Activated CD8-positive, alpha-beta T cell treated with anti-CD3 and anti-CD28 coated beads, Interleukin-2, amount 10 ng/mL, durations not matched to agents 7 days and 5 days (primary cell): ENCODE measurements around the gene C17orf67. TPM values are rescaled to one million over a fixed set of nuclear protein-coding genes. Genes with fewer than 3 reads are reported as not detected.

Experiments used
- ATAC-seq: fragments of 150-1000 bp; cut with Tn5 transposase; one replicate; pipeline ENCODE4 v1.10.0; 2021; ENCODE audit warnings: moderate library complexity
- CTCF ChIA-PET: fragments of 350-600 bp; sonication (Branson Sonifier 250); formaldehyde crosslinking; loops from one replicate; lab custom pipeline; 2021; ENCODE audit warnings: antibody characterized with exemption; lab: Charles Lee
- POLR2A ChIA-PET: fragments of 350-600 bp; sonication (Branson Sonifier 250); formaldehyde crosslinking; loops from one replicate; lab custom pipeline; 2021; ENCODE audit warnings: antibody characterized with exemption; lab: Charles Lee
- DNase-seq: peaks from one replicate; pipeline ENCODE4 v3.0.0-alpha.2; 2020
- H3K27ac Mint-ChIP-seq: one replicate; pipeline ENCODE4 v1.8.0; 2021; ENCODE audit warnings: mild to moderate bottlenecking, mixed read lengths
- H3K27me3 Mint-ChIP-seq: one replicate; pipeline ENCODE4 v1.8.0; 2021; ENCODE audit warnings: low read depth, mixed read lengths
- H3K36me3 Mint-ChIP-seq: one replicate; pipeline ENCODE4 v1.8.0; 2021; ENCODE audit warnings: low read depth, mixed read lengths
- H3K4me1 Mint-ChIP-seq: one replicate; pipeline ENCODE4 v1.8.0; 2021; ENCODE audit warnings: low read depth, mixed read lengths
- H3K4me3 Mint-ChIP-seq: one replicate; pipeline ENCODE4 v1.8.0; 2021; ENCODE audit warnings: mild to moderate bottlenecking, mixed read lengths
- H3K9me3 Mint-ChIP-seq: one replicate; pipeline ENCODE4 v1.8.0; 2022; ENCODE audit warnings: mixed read lengths; ENCODE audit not compliant: insufficient read depth
- total RNA-seq, 2 experiments: library from RNA; stranded (reverse); gene quantifications; one replicate each; pipeline ENCODE4 v1.2.3, GENCODE V29; 2021

The C17orf67 gene
- total RNA-seq, 2 experiments from 2014 or later, result 3.1 to 3.2 TPM

DNA sequence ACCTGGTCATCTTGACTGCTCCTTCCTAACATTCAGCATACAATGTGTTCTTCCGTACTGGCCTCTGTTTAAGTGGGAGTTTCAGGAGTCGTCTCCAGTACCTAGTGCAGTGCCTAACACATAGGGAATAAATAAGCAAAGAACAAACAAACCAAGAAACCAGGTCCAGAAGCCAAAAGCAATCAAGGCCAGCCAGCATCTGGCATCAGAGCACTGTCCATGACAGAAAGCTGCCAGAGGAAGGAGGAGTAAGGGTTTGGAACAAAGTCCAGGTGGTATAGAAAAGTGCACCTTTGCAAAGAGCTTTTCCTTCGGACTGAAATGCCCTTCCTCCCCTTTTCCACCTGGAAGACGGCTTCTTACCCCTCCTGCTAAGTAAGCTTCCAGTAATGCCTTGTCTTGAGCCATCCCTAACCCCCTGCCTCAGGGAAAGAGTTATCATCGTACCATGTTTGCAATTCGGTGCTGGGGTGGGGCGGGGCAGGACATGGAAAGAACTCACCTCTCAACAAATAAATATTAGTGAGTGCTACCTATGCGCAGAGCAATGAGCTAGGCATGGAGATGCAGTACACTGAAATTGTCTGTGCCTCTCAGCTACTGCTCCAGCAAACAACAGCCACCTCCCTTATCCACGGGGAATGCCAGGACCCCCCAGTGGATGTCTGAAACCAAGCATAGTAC is 47.6 kb downstream of the C17orf67 start:
- Mint-ChIP-seq H3K4me1 (peaks cover 25% of the 10 kb centered on the region), H3K27me3 (peaks cover 4% of the 10 kb centered on the region), H3K9me3 (no peaks in the 10 kb centered on the region), H3K4me3 (no peak overlapping the region), H3K36me3 (peaks cover 4% of the 10 kb centered on the region), H3K27ac (peak overlapping the region; percentile 75)
- POLR2A ChIA-PET, result interaction anchor here (0.7 to 1.1 kb wide), 4 partner anchors 92 to 312 kb away, joined by 3 to 4 read pairs (median 3); partner anchors contain the start of gene NOG
- DNase-seq (no peak), ATAC-seq (no peak)
- CTCF ChIA-PET, result interaction anchor here (0.8 to 3.1 kb wide), 6 partner anchors 33 to 194 kb away, joined by 3 to 17 read pairs (median 5); partner anchors contain the start of gene NOG

DNA sequence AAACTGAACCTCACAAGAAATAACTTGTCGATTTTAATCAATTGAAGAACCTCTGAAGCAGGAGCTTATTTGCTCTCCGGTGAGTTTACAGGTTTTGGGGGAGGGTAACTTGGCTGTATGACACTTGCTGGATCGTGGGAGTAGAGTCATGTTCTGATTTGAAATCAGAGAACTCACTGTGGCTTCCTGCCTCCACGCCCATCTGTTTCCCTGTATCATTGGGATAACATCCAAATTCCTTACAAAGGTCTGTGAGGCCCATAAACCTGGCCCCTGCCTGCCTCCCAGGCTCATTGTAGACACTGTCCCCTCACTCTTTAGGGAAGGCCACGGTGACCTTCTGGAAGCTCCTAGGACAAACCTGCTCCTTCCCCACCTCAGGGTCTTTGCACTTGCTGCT is 48.3 kb downstream of the C17orf67 start:
- ATAC-seq (no peak), DNase-seq (no peak)
- H3K4me3 Mint-ChIP-seq, result no peak overlapping the region
- peaks cover 4% of the 10 kb centered on the region for H3K36me3 Mint-ChIP-seq
- no peaks in the 10 kb centered on the region for H3K9me3 Mint-ChIP-seq
- CTCF ChIA-PET, result interaction anchor here (0.8 to 3.1 kb wide), 4 partner anchors 34 to 192 kb away, joined by 3 to 17 read pairs (median 8); partner anchors contain the start of gene NOG
- H3K27me3 Mint-ChIP-seq, result peaks cover 4% of the 10 kb centered on the region
- H3K4me1 Mint-ChIP-seq, result peaks cover 29% of the 10 kb centered on the region
- POLR2A ChIA-PET, result interaction anchor here (1.1 kb wide), 1 partner anchor 91 kb away, joined by 3 read pairs; no protein-coding TSS in a partner anchor
- H3K27ac Mint-ChIP-seq, result no peak overlapping the region

DNA sequence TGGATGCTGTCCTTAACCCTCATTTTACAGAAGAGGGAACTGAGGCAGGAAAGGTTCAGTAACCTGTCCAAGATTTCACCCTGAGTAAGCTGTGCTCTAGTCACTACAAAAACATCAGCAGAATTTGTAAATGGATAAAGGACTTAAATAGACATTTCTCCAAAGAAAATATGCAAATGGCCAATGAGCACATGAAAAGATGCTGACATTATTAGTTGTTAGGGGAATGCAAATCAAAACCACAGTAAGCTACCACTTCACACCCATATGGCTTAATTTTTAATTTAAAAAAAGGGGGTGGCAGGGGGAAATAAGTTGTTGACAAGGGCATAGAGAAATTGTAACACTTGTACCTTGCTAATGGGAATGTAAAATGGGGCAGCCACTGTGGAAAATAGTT is 51.4 kb downstream of the C17orf67 start:
- CTCF ChIA-PET, result interaction anchor here (0.6 to 5.3 kb wide), 4 partner anchors 65 to 180 kb away, joined by 3 to 82 read pairs (median 9); no protein-coding TSS in a partner anchor
- DNase-seq, result no peak
- POLR2A ChIA-PET, result no interaction called here

DNA sequence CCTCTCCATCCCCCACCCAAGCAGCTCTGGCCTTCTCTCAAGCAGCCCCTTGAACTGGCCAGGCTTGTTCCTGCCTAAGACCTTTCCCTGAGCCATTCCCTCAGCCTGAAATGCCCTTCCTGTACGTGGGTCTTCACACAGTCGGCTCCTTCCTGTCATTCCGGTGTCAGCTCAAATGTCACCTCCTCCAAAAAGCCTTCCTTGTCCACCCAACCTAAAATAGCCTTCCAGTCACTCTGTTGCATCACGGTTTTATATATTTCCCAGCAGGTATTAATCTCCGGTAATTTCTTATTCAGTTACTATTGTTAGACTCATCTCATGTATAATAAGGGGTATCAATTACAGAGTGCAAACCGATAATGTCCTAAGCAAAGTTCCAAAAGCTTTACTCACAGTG is 51.8 kb downstream of the C17orf67 start:
- CTCF ChIA-PET, result interaction anchor here (0.6 to 5.3 kb wide), 7 partner anchors 7 to 180 kb away, joined by 3 to 82 read pairs (median 6); no protein-coding TSS in a partner anchor
- Mint-ChIP-seq H3K27me3 (peaks cover 19% of the 10 kb centered on the region), H3K4me3 (no peak overlapping the region), H3K27ac (no peak overlapping the region), H3K36me3 (peaks cover 2% of the 10 kb centered on the region), H3K9me3 (no peaks in the 10 kb centered on the region), H3K4me1 (peaks cover 33% of the 10 kb centered on the region)
- ATAC-seq (no peak), DNase-seq (no peak)
- POLR2A ChIA-PET, result no interaction called here

More for the DNA sequence above, 51.4 kb downstream of the C17orf67 start:
- Mint-ChIP-seq H3K36me3 (peaks cover 4% of the 10 kb centered on the region), H3K27ac (no peak overlapping the region), H3K27me3 (peaks cover 15% of the 10 kb centered on the region), H3K4me1 (peaks cover 37% of the 10 kb centered on the region), H3K9me3 (no peaks in the 10 kb centered on the region), H3K4me3 (no peak overlapping the region)
- ATAC-seq, result no peak

DNA sequence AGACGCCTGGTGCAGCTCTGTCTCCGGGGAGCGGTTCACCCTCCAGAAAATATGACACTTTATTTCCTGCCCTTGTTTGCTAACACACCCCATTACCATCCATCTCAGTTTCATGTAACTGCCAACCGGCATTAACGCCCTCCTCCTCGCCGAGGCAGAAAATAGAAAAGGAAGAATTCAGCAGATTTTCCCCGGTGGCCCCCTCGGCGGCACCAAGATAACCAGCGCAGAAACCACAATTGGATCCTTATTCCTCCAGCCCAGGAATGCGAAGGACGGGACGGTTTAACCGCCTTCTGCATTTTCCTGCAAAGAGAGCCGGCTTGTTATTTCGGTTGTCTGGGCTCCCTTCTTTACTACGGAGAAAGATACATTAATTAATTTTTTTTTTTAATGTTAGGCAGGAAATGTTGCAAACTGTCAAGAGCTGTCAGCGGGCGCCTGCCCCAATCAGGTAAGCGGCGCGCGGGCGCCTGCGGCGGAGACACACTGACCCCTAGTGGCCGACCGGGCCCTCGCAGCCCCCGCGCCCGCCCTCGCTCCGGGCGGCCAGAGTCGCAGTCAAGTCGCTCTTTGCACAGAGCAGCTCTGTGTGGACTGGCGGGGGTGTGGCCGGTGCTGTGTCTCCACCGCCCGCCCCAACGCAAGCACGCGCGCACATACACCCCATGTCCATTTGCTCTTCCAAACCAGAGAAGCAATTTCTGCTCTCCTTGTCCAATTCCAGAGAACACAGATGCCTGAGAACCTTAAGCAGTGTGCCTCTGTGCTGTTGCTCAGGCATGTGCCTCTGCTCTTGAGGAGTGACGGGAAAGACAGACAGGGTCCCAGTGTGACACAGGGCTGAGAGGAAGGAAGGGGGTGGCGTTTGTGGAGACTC is 53.6 kb downstream of the C17orf67 start:
- Mint-ChIP-seq H3K4me1 (peaks cover 19% of the 10 kb centered on the region), H3K9me3 (no peaks in the 10 kb centered on the region), H3K27me3 (peaks cover 19% of the 10 kb centered on the region), H3K4me3 (peak overlapping the region; percentile 82), H3K27ac (peak overlapping the region; percentile 83), H3K36me3 (no peaks in the 10 kb centered on the region)
- CTCF ChIA-PET, result interaction anchor here (0.6 to 5.3 kb wide), 41 partner anchors 9 to 280 kb away, joined by 3 to 82 read pairs (median 5); partner anchors contain the start of gene NOG
- POLR2A ChIA-PET, result interaction anchor here (0.6 to 1.9 kb wide), 9 partner anchors 15 to 568 kb away, joined by 3 to 5 read pairs (median 3); partner anchors contain the start of gene NOG
- peak; percentile 97 for ATAC-seq
- peak; percentile 89 for DNase-seq

GRCh38 chr17:56779322-56779721 is 54.4 kb downstream of the C17orf67 start:
- peaks cover 16% of the 10 kb centered on the region for H3K4me1 Mint-ChIP-seq
- CTCF ChIA-PET, result interaction anchor here (0.7 to 5.3 kb wide), 30 partner anchors 8 to 280 kb away, joined by 3 to 82 read pairs (median 7); partner anchors contain the start of gene NOG
- no peaks in the 10 kb centered on the region for H3K36me3 Mint-ChIP-seq
- no peaks in the 10 kb centered on the region for H3K9me3 Mint-ChIP-seq
- no peak overlapping the region for H3K27ac Mint-ChIP-seq
- no peak for DNase-seq
- no peak for ATAC-seq
- H3K4me3 Mint-ChIP-seq, result peak overlapping the region; percentile 82
- POLR2A ChIA-PET, result interaction anchor here (0.6 to 1.9 kb wide), 6 partner anchors 14 to 184 kb away, joined by 3 to 5 read pairs (median 4); no protein-coding TSS in a partner anchor
- peaks cover 19% of the 10 kb centered on the region for H3K27me3 Mint-ChIP-seq

GRCh38 chr17:56778898-56779297 is 54.8 kb downstream of the C17orf67 start:
- POLR2A ChIA-PET, result interaction anchor here (0.8 to 1.9 kb wide), 3 partner anchors 18 to 97 kb away, joined by 3 to 5 read pairs (median 4); no protein-coding TSS in a partner anchor
- H3K27ac Mint-ChIP-seq, result no peak overlapping the region
- H3K4me1 Mint-ChIP-seq, result peaks cover 16% of the 10 kb centered on the region
- no peak overlapping the region for H3K4me3 Mint-ChIP-seq
- CTCF ChIA-PET, result interaction anchor here (1.2 to 5.3 kb wide), 13 partner anchors 8 to 279 kb away, joined by 3 to 82 read pairs (median 13); partner anchors contain the start of gene NOG
- no peaks in the 10 kb centered on the region for H3K9me3 Mint-ChIP-seq
- H3K27me3 Mint-ChIP-seq, result peaks cover 20% of the 10 kb centered on the region
- H3K36me3 Mint-ChIP-seq, result no peaks in the 10 kb centered on the region
- DNase-seq (no peak), ATAC-seq (no peak)

GRCh38 chr17:56777859-56778258 is 55.9 kb downstream of the C17orf67 start:
- no peak for ATAC-seq

DNA sequence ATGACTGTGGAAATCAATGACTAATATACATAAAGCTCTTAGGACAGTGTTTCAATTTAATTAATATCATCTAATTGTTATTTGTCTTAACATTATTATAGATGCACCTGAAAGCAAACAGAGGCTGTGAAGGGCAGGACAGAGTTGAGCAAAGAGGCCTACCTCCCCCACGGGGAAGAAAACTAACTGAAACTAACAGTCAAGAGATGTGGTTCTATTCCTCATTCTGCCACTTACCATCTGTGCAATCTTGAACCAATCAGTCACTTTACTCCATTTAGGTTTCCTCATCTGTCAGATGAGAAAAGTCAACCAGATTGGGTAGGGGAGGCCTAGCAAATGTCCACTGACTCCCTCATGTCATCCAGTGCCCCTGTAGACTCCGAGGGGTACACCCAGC is 59.1 kb downstream of the C17orf67 start:
- H3K4me3 Mint-ChIP-seq, result no peak overlapping the region
- no peaks in the 10 kb centered on the region for H3K9me3 Mint-ChIP-seq
- DNase-seq, result no peak
- H3K27ac Mint-ChIP-seq, result no peak overlapping the region
- ChIA-PET POLR2A (no interaction called here), CTCF (interaction anchor here (1.3 kb wide), 1 partner anchor 59 kb away, joined by 5 read pairs; no protein-coding TSS in a partner anchor)
- no peak for ATAC-seq
- H3K36me3 Mint-ChIP-seq, result no peaks in the 10 kb centered on the region
- peaks cover 19% of the 10 kb centered on the region for H3K27me3 Mint-ChIP-seq
- peaks cover 6% of the 10 kb centered on the region for H3K4me1 Mint-ChIP-seq

More at GRCh38 chr17:56777859-56778258, 55.9 kb downstream of the C17orf67 start:
- POLR2A ChIA-PET, result no interaction called here
- no peak for DNase-seq
- peaks cover 16% of the 10 kb centered on the region for H3K4me1 Mint-ChIP-seq
- H3K36me3 Mint-ChIP-seq, result no peaks in the 10 kb centered on the region
- no peaks in the 10 kb centered on the region for H3K9me3 Mint-ChIP-seq
- no peak overlapping the region for H3K27ac Mint-ChIP-seq
- H3K27me3 Mint-ChIP-seq, result peaks cover 24% of the 10 kb centered on the region
- H3K4me3 Mint-ChIP-seq, result no peak overlapping the region
- CTCF ChIA-PET, result no interaction called here

- peaks cover 11% of the 10 kb centered on the region for H3K27me3 Mint-ChIP-seq
- CTCF ChIA-PET, result no interaction called here
- no peaks in the 10 kb centered on the region for H3K9me3 Mint-ChIP-seq
- no peaks in the 10 kb centered on the region for H3K4me1 Mint-ChIP-seq
- H3K27ac Mint-ChIP-seq, result no peak overlapping the region
- DNase-seq (no peak), ATAC-seq (no peak)
- no peak overlapping the region for H3K4me3 Mint-ChIP-seq
- H3K36me3 Mint-ChIP-seq, result no peaks in the 10 kb centered on the region
- POLR2A ChIA-PET, result no interaction called here
These were observed 60.6 kb downstream of the C17orf67 start for GRCh38 chr17:56773124-56773523.

DNA sequence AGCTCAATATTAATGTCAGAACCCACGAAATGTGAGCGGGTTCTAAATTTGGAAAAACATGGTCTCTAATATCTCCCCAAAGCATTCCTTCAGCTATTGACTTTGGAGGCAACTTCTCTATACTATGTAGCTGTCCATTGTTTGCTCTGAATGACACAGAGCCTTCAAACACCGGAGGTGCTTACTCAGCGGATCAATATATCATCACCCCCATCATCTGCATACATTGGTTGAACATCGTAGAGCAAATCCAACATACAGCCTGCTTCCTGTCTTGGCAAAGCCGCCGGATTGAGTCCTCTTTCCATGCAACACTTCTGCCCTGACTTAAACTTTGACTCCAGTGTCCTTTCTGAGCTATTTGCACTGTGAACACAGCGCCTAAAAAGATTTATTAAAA is 61.3 kb downstream of the C17orf67 start:
- POLR2A ChIA-PET, result interaction anchor here (1.3 kb wide), 1 partner anchor 9 kb away, joined by 4 read pairs; no protein-coding TSS in a partner anchor

More for the DNA sequence above, 61.3 kb downstream of the C17orf67 start:
- Mint-ChIP-seq H3K9me3 (no peaks in the 10 kb centered on the region), H3K4me1 (no peaks in the 10 kb centered on the region), H3K4me3 (no peak overlapping the region), H3K27ac (no peak overlapping the region), H3K36me3 (no peaks in the 10 kb centered on the region), H3K27me3 (peaks cover 9% of the 10 kb centered on the region)
- CTCF ChIA-PET, result interaction anchor here (2.0 kb wide), 1 partner anchor 8 kb away, joined by 14 read pairs; no protein-coding TSS in a partner anchor
- DNase-seq (no peak), ATAC-seq (no peak)
